Stomach (tissue), 8 donors: ENCODE data around the gene CARHSP1. TPM values are rescaled to one million over a fixed set of nuclear protein-coding genes. Genes with fewer than 3 reads are reported as not detected.

ENCODE experiments used
- polyA plus RNA-seq, 3 donors: library from polyadenylated mRNA; stranded (reverse); fragments of 200-250 nt; gene quantifications; one replicate each; pipeline ENCODE4 v1.2.3, GENCODE V29; 2013
- total RNA-seq, 5 donors: library from RNA; depleted of rRNA; stranded (reverse); fragments of >200 nt; gene quantifications; one replicate each; pipeline versions ENCODE4 v1.1.0 to v1.2.3, GENCODE V29; 2014 to 2016
- donor health status: healthy with polysubstance abuse.
- donor health status: Bipolar disorder and iron deficiency.
- donor health status: healthy.

Gene CARHSP1
- total and polyA plus RNA-seq, 8 donors: 2.0 to 190 (median 58.5) TPM

Other genes starting within 250 kb of the CARHSP1 start
- gene METTL22, start 247.3 kb downstream of the CARHSP1 start, total RNA-seq: 100 to 1,000 TPM in 2 of 5 donors, 10 to 100 TPM in 2, 1 to 10 TPM in 1; 8.8 to 186 (median 53.2) TPM
- gene METTL22, start 247.3 kb downstream of the CARHSP1 start, polyA plus RNA-seq: 10 to 100 TPM; 17.9 to 23.5 (median 23.3) TPM
- gene ABAT, start 194.4 kb downstream of the CARHSP1 start, total RNA-seq: 10 to 100 TPM in 2 of 5 donors, 1 to 10 TPM in 3; 2.9 to 10.3 (median 8.8) TPM
- gene ABAT, start 194.4 kb downstream of the CARHSP1 start, polyA plus RNA-seq: 1 to 10 TPM; 3.9 to 5.4 (median 5.2) TPM
- 10 to 100 TPM in 1 of 5 donors, 1 to 10 TPM in 3, not detected in 1; 5.3 to 12.9 (median 8.1) TPM for gene TMEM186, start 71.4 kb downstream of the CARHSP1 start, total RNA-seq
- 10 to 100 TPM in 1 of 3 donors, 1 to 10 TPM in 2; 5.3 to 10.4 (median 6.3) TPM for gene TMEM186, start 71.4 kb downstream of the CARHSP1 start, polyA plus RNA-seq
- gene PMM2, start 71.2 kb downstream of the CARHSP1 start, total RNA-seq: 10 to 100 TPM; 36.8 to 89.3 (median 51.8) TPM
- gene PMM2, start 71.2 kb downstream of the CARHSP1 start, polyA plus RNA-seq: 10 to 100 TPM; 15.1 to 27.2 (median 16.8) TPM
- not detected for gene LITAFD, start 13.3 kb upstream of the CARHSP1 start, total RNA-seq
- not detected for gene LITAFD, start 13.3 kb upstream of the CARHSP1 start, polyA plus RNA-seq
- gene USP7, start 94.9 kb upstream of the CARHSP1 start, total RNA-seq: 100 to 1,000 TPM in 2 of 5 donors, 10 to 100 TPM in 3; 29.2 to 171 (median 94.0) TPM
- gene USP7, start 94.9 kb upstream of the CARHSP1 start, polyA plus RNA-seq: 10 to 100 TPM; 19.3 to 28.3 (median 22.5) TPM
- 10 to 100 TPM; 28.6 to 84.1 (median 63.4) TPM for gene HAPSTR1, start 222.6 kb upstream of the CARHSP1 start, total RNA-seq
- 10 to 100 TPM in 2 of 3 donors, 1 to 10 TPM in 1; 6.6 to 13.6 (median 11.1) TPM for gene HAPSTR1, start 222.6 kb upstream of the CARHSP1 start, polyA plus RNA-seq